HCT116 (cell line): ENCODE results near the gene CCDC57. TPM values are rescaled to one million over a fixed set of nuclear protein-coding genes. Genes with fewer than 3 reads are reported as not detected.
A peak's percentile ranks its signal among the peaks of the same experiment; 100 is the strongest.

Experiments
- ATAC-seq: fragments of 200-7000 bp; cut with Tn5 transposase; 2 replicates; pipeline ENCODE4 v1.9.1; 2020; ENCODE audit warnings: mild to moderate bottlenecking, moderate library complexity
- BruUV-seq: library from RNA; stranded (reverse); fragments of 400-500 nt; replicated peaks from 2 replicates; lab custom pipeline; 2021; lab: Mats Ljungman, UMichigan
- CTCF ChIA-PET: fragments of 300-600 bp; sonication (Branson Sonifier 250); formaldehyde crosslinking; loops from one replicate; lab custom pipeline; 2021; ENCODE audit warnings: antibody characterized with exemption; lab: Charles Lee
- POLR2A ChIA-PET: fragments of 300-600, 350-600 bp; sonication (Branson Sonifier 250); formaldehyde crosslinking; loops from one replicate; lab custom pipeline; 2021; ENCODE audit warnings: antibody characterized with exemption; lab: Charles Lee
- RAD21 ChIA-PET, 2 experiments: fragments of 300-600 bp; sonication (Branson Sonifier 250); formaldehyde crosslinking; loops; one replicate each; lab custom pipeline; 2023; ENCODE audit warnings: low total read pairs in 2 of 2; ENCODE audit not compliant: uncharacterized antibody in 2 of 2, unreplicated experiment in 2 of 2, low non-redundant PET in 1 of 2; lab: Charles Lee
- DNase-seq: peaks from one replicate; pipeline ENCODE4 v3.0.0-alpha.2; 2010; ENCODE audit warnings: low read depth, low spot score
- H2AFZ ChIP-seq: fragments of 200-600 bp; shearing (Covaris generic), sonication (generic); 2 replicates; pipeline ENCODE4 v1.6.1; 2017; ENCODE audit warnings: low read depth, mixed run types, mixed read lengths, antibody characterized with exemption, low read length; ENCODE audit not compliant: poor library complexity, severe bottlenecking
- H3K27ac ChIP-seq: 2 replicates; pipeline ENCODE4 v1.5.1; 2012; ENCODE audit warnings: low read depth, low read length
- H3K27me3 ChIP-seq: fragments of 200-600 bp; sonication (generic); 2 replicates; pipeline ENCODE4 v1.6.1; 2016; ENCODE audit warnings: mixed run types, low read length, mixed read lengths; ENCODE audit not compliant: insufficient read depth
- H3K36me3 ChIP-seq, 2 experiments: fragments of 200-500 bp in 1 of 2; fragments of 200-600 bp in 1 of 2; sonication (Bioruptor generic) in 1 of 2; sonication (generic) in 1 of 2; 2 replicates each; pipeline versions ENCODE4 v1.5.1 to v1.6.1; 2014 to 2016; ENCODE audit warnings: low read length in 2 of 2, inconsistent platforms in 1 of 2, mixed read lengths in 1 of 2, mixed run types in 1 of 2; ENCODE audit not compliant: insufficient read depth in 2 of 2, control insufficient read depth in 1 of 2
- H3K4me1 ChIP-seq, 2 experiments: fragments of 200-600 bp in 1 of 2; sonication (generic) in 1 of 2; 2 replicates each; pipeline versions ENCODE4 v1.5.1 to v1.6.1; 2012 to 2017; ENCODE audit warnings: low read length in 2 of 2, inconsistent platforms in 1 of 2, mild to moderate bottlenecking in 1 of 2, mixed read lengths in 1 of 2, mixed run types in 1 of 2, moderate library complexity in 1 of 2; ENCODE audit not compliant: insufficient read depth in 2 of 2, control insufficient read depth in 1 of 2
- H3K4me2 ChIP-seq: fragments of 200-600 bp; sonication (generic); 2 replicates; pipeline ENCODE4 v1.6.1; 2017; ENCODE audit warnings: mixed run types, low read length, mixed read lengths
- H3K4me3 ChIP-seq, 2 experiments: fragments of 200-600 bp in 1 of 2; sonication (generic) in 1 of 2; replicated peaks in 1 of 2; 2 replicates each; pipeline ENCODE4 v1.5.1; 2011 to 2016; ENCODE audit warnings: low read length in 2 of 2, control low read depth in 1 of 2, low read depth in 1 of 2, mild to moderate bottlenecking in 1 of 2, mixed read lengths in 1 of 2, mixed run types in 1 of 2
- H3K79me2 ChIP-seq: fragments of 200-600 bp; sonication (generic); 2 replicates; pipeline ENCODE4 v1.6.1; 2017; ENCODE audit warnings: mild to moderate bottlenecking, mixed run types, low read length, moderate library complexity, mixed read lengths; ENCODE audit not compliant: insufficient read depth
- H3K9ac ChIP-seq: fragments of 200-600 bp; sonication (generic); 2 replicates; pipeline ENCODE4 v1.6.1; 2016; ENCODE audit warnings: low read length, mixed read lengths
- H3K9me2 ChIP-seq: fragments of 200-600 bp; sonication (generic), shearing (Covaris generic); 2 replicates; pipeline ENCODE4 v1.6.1; 2017; ENCODE audit warnings: mixed run types, mild to moderate bottlenecking, moderate library complexity; ENCODE audit not compliant: insufficient read depth
- H3K9me3 ChIP-seq, 2 experiments: fragments of 200-500 bp in 1 of 2; fragments of 200-600 bp in 1 of 2; sonication (Bioruptor generic) in 1 of 2; sonication (generic) in 1 of 2; 2 replicates each; pipeline ENCODE4 v1.6.1; 2014 to 2017; ENCODE audit warnings: low read length in 2 of 2, mixed read lengths in 2 of 2, inconsistent platforms in 1 of 2, low read depth in 1 of 2, mild to moderate bottlenecking in 1 of 2, mixed run types in 1 of 2, moderate library complexity in 1 of 2; ENCODE audit not compliant: control insufficient read depth in 1 of 2, insufficient read depth in 1 of 2
- H4K20me1 ChIP-seq: fragments of 200-600 bp; sonication (generic), shearing (Covaris generic); 2 replicates; pipeline ENCODE4 v1.6.1; 2017; ENCODE audit warnings: mixed run types, mild to moderate bottlenecking, moderate library complexity; ENCODE audit not compliant: insufficient read depth
- ATF3 ChIP-seq: IDR thresholded peaks from 2 replicates; pipeline ENCODE4 v1.6.1; 2012
- CBX3 ChIP-seq: IDR thresholded peaks from 2 replicates; pipeline ENCODE4 v1.6.1; 2012; ENCODE audit warnings: low read depth
- CEBPB ChIP-seq: IDR thresholded peaks from 2 replicates; pipeline ENCODE4 v1.6.1; 2012; ENCODE audit warnings: low read depth
- EGR1 ChIP-seq: IDR thresholded peaks from 2 replicates; pipeline ENCODE4 v1.6.1; 2012; ENCODE audit warnings: low read depth
- ELF1 ChIP-seq: IDR thresholded peaks from 2 replicates; pipeline ENCODE4 v1.6.1; 2012; ENCODE audit warnings: low read depth, borderline replicate concordance
- EZH2 ChIP-seq: fragments of 200-600 bp; sonication (generic); IDR thresholded peaks from 2 replicates; pipeline ENCODE4 v1.6.1; 2017; ENCODE audit warnings: antibody characterized with exemption, mixed run types
- EZH2phosphoT487 ChIP-seq: fragments of 200-600 bp; IDR thresholded peaks from 2 replicates; pipeline ENCODE4 v1.6.1; 2018; ENCODE audit warnings: antibody characterized with exemption, borderline replicate concordance
- FOSL1 ChIP-seq: IDR thresholded peaks from 2 replicates; pipeline ENCODE4 v1.6.1; 2012; ENCODE audit warnings: low read depth
- JUND ChIP-seq: IDR thresholded peaks from 2 replicates; pipeline ENCODE4 v1.6.1; 2012
- MAX ChIP-seq: IDR thresholded peaks from 2 replicates; pipeline ENCODE4 v1.6.1; 2012
- POLR2A ChIP-seq: IDR thresholded peaks from 2 replicates; pipeline ENCODE4 v1.7.0; 2011; ENCODE audit warnings: borderline replicate concordance; ENCODE audit not compliant: insufficient read depth, insufficient read length; ENCODE audit errors: extremely low read depth
- POLR2AphosphoS5 ChIP-seq: IDR thresholded peaks from 2 replicates; pipeline ENCODE4 v1.6.1; 2011; ENCODE audit warnings: mild to moderate bottlenecking, low read depth, low read length, moderate library complexity
- SIN3A ChIP-seq: IDR thresholded peaks from 2 replicates; pipeline ENCODE4 v1.6.1; 2012; ENCODE audit warnings: low read depth
- SP1 ChIP-seq: IDR thresholded peaks from 2 replicates; pipeline ENCODE4 v1.6.1; 2012; ENCODE audit warnings: low read depth
- SRF ChIP-seq: IDR thresholded peaks from 2 replicates; pipeline ENCODE4 v1.6.1; 2012; ENCODE audit warnings: low read depth
- TCF7L2 ChIP-seq: IDR thresholded peaks from 2 replicates; pipeline ENCODE4 v1.7.0; 2011; ENCODE audit warnings: borderline replicate concordance, inconsistent platforms; ENCODE audit not compliant: insufficient read depth, insufficient read length; ENCODE audit errors: extremely low read depth
- ZBTB33 ChIP-seq: IDR thresholded peaks from 2 replicates; pipeline ENCODE4 v1.6.1; 2011; ENCODE audit warnings: mild to moderate bottlenecking, low read length, moderate library complexity; ENCODE audit not compliant: insufficient replicate concordance; ENCODE audit errors: extremely low read depth
- ZFX ChIP-seq: fragments of 450-650 bp; IDR thresholded peaks from 2 replicates; pipeline ENCODE4 v1.6.1; 2017
- ZNF274 ChIP-seq: fragments of 200-500 bp; sonication (Bioruptor generic); IDR thresholded peaks from 2 replicates; pipeline ENCODE4 v1.6.1; 2014; ENCODE audit warnings: mild to moderate bottlenecking, low read depth, low read length, inconsistent platforms
- intact Hi-C: fragments of 100-400 bp; cut with micrococcal nuclease; formaldehyde crosslinking; loops from 2 replicates; pipeline ENCODE4 v1.10.0; 2022
- total RNA-seq: library from RNA; stranded (reverse); gene quantifications from one replicate; pipeline ENCODE4 v1.2.1, GENCODE V29; 2021; ENCODE audit not compliant: unreplicated experiment

Gene CCDC57
- total RNA-seq, 1 experiment from 2014 or later = 143 TPM

GRCh38 chr17:82077617-82078358 is 134.9 kb downstream of the CCDC57 start (continued):
- TF ChIP-seq ELF1 (no peak), SIN3A (no peak), EZH2 (no peak), EGR1 (no peak), POLR2AphosphoS5 (no peak), EZH2phosphoT487 (no peak), MAX (no peak)

- no peak overlapping the region for H3K4me3 ChIP-seq
- no peak overlapping the region for H2AFZ ChIP-seq
- ChIA-PET POLR2A (interaction anchor here (1.9 kb wide), 1 partner anchor 22 kb away, joined by 5 read pairs; the partner anchor contains the start of gene FASN), CTCF (interaction anchor here (2.0 kb wide), 1 partner anchor 46 kb away, joined by 5 read pairs; no protein-coding TSS in a partner anchor), RAD21 (no interaction called here)
- H3K27ac ChIP-seq = 0 out of 2 replicates have a peak overlapping the region, but pooled peaks have one; percentile 5
- H3K4me1 ChIP-seq = no peaks in the 10 kb centered on the region
- no peaks in the 10 kb centered on the region for H3K79me2 ChIP-seq
- H3K27me3 ChIP-seq = no peaks in the 10 kb centered on the region
- no peak for TF ChIP-seq TCF7L2
- 0 out of 2 replicates have a peak, but pooled peaks have one; percentile 25 for TF ChIP-seq ZFX
- no peak for TF ChIP-seq ELF1
- peak; percentile 41; the same call in 1 of the 2 replicates for TF ChIP-seq POLR2AphosphoS5
- no peak for TF ChIP-seq SP1
- TF ChIP-seq ATF3 = no peak
- no peak for TF ChIP-seq CEBPB
- no peak for TF ChIP-seq EZH2
- TF ChIP-seq CBX3 = no peak
- TF ChIP-seq ZBTB33 = no peak
- TF ChIP-seq EGR1 = no peak
- no peak for TF ChIP-seq JUND
- TF ChIP-seq FOSL1 = no peak
- no peak for TF ChIP-seq SRF
- no peak for TF ChIP-seq EZH2phosphoT487
- no peak for TF ChIP-seq ZNF274
- TF ChIP-seq POLR2A = no peak
- H3K4me2 ChIP-seq = no peak overlapping the region
- BruUV-seq = no TSS peak
- no peak overlapping the region for H3K9ac ChIP-seq
- no peaks in the 10 kb centered on the region for H3K9me2 ChIP-seq
- peak; percentile 57 for ATAC-seq
- H3K36me3 ChIP-seq = peaks cover 27 to 32% of the 10 kb centered on the region in 2 experiments; a peak in 3 of 4 replicates
- no peak for DNase-seq
- H3K9me3 ChIP-seq = no peaks in the 10 kb centered on the region
- intact Hi-C loops = no loop called here
- H4K20me1 ChIP-seq = peaks cover 9% of the 10 kb centered on the region; the same call in 1 of the 2 replicates
These were observed 135.7 kb downstream of the CCDC57 start for GRCh38 chr17:82076785-82077591.
